IMR-90 (cell line): ENCODE results near the gene NDRG4. TPM values are rescaled to one million over a fixed set of nuclear protein-coding genes. Genes with fewer than 3 reads are reported as not detected.

Experiments
- ATAC-seq: fragments of 200-7000 bp; cut with Tn5 transposase; 2 replicates; pipeline ENCODE4 v1.9.1; 2020; ENCODE audit warnings: low read depth, mild to moderate bottlenecking, moderate library complexity
- BruUV-seq: library from RNA; stranded (reverse); fragments of 400-500 nt; replicated peaks from 2 replicates; lab custom pipeline; 2021; lab: Mats Ljungman, UMichigan
- CTCF ChIA-PET: fragments of 300-600 bp; formaldehyde crosslinking; extraction: SDS; loops from one replicate; lab custom pipeline; 2021; ENCODE audit warnings: antibody characterized with exemption; lab: Yijun Ruan, JAX
- POLR2A ChIA-PET: fragments of 300-600 bp; sonication (Branson Sonifier 250); formaldehyde crosslinking; loops from one replicate; lab custom pipeline; 2022; ENCODE audit warnings: antibody characterized with exemption; ENCODE audit not compliant: unreplicated experiment; lab: Charles Lee
- DNase-seq: peaks from one replicate; pipeline ENCODE4 v3.0.0; 2013
- H2AFZ ChIP-seq: replicated peaks from 2 replicates; pipeline ENCODE3; 2013; ENCODE audit warnings: low read length, mild to moderate bottlenecking; ENCODE audit not compliant: poor library complexity
- H2AK5ac ChIP-seq: 2 replicates; pipeline ENCODE4 v1.6.1; 2013; ENCODE audit warnings: low read depth, low read length, inconsistent platforms
- H2AK9ac ChIP-seq: replicated peaks from 2 replicates; pipeline ENCODE3; 2013; ENCODE audit warnings: mild to moderate bottlenecking, low read depth, low read length, moderate library complexity; ENCODE audit not compliant: poor library complexity
- H2BK120ac ChIP-seq: 2 replicates; pipeline ENCODE4 v1.6.1; 2013; ENCODE audit warnings: low read depth, low read length, inconsistent platforms
- H2BK15ac ChIP-seq: 3 replicates; pipeline ENCODE4 v1.6.1; 2013; ENCODE audit warnings: low read depth, low read length, inconsistent platforms
- H2BK20ac ChIP-seq: 2 replicates; pipeline ENCODE4 v1.6.1; 2013; ENCODE audit warnings: low read depth, mild to moderate bottlenecking, inconsistent platforms, low read length, moderate library complexity
- H2BK5ac ChIP-seq: 2 replicates; pipeline ENCODE4 v1.6.1; 2013; ENCODE audit warnings: mild to moderate bottlenecking, low read depth, low read length, inconsistent platforms; ENCODE audit not compliant: poor library complexity, severe bottlenecking
- H3K14ac ChIP-seq: replicated peaks from 2 replicates; pipeline ENCODE4 v1.6.1; 2013; ENCODE audit warnings: low read depth, low read length, inconsistent platforms
- H3K18ac ChIP-seq: 2 replicates; pipeline ENCODE4 v1.6.1; 2013; ENCODE audit warnings: low read depth, low read length, control low read depth
- H3K23ac ChIP-seq: 2 replicates; pipeline ENCODE4 v1.6.1; 2013; ENCODE audit warnings: low read depth, low read length, inconsistent platforms
- H3K27ac ChIP-seq: 2 replicates; pipeline ENCODE4 v1.5.1; 2013; ENCODE audit warnings: mild to moderate bottlenecking, control low read depth, low read length; ENCODE audit not compliant: insufficient read depth
- H3K27me3 ChIP-seq: 2 replicates; pipeline ENCODE4 v1.6.1; 2013; ENCODE audit warnings: low read length; ENCODE audit not compliant: control insufficient read depth, insufficient read depth
- H3K36me3 ChIP-seq: 2 replicates; pipeline ENCODE4 v1.6.1; 2013; ENCODE audit warnings: low read length, mixed read lengths; ENCODE audit not compliant: control insufficient read depth, insufficient read depth
- H3K4ac ChIP-seq: 2 replicates; pipeline ENCODE4 v1.6.1; 2013; ENCODE audit warnings: low read depth, low read length, inconsistent platforms
- H3K4me1 ChIP-seq: 2 replicates; pipeline ENCODE4 v1.6.1; 2013; ENCODE audit warnings: low read length, mixed read lengths; ENCODE audit not compliant: control insufficient read depth, insufficient read depth
- H3K4me2 ChIP-seq: 2 replicates; pipeline ENCODE4 v1.6.1; 2013; ENCODE audit warnings: low read depth, mild to moderate bottlenecking, control low read depth, low read length, moderate library complexity
- H3K4me3 ChIP-seq: 2 replicates; pipeline ENCODE4 v1.5.1; 2013; ENCODE audit warnings: low read depth, mild to moderate bottlenecking, control low read depth, low read length, moderate library complexity; ENCODE audit not compliant: insufficient read depth
- H3K56ac ChIP-seq: 2 replicates; pipeline ENCODE4 v1.6.1; 2013; ENCODE audit warnings: low read length, inconsistent platforms; ENCODE audit not compliant: insufficient read depth; ENCODE audit errors: extremely low read depth
- H3K79me1 ChIP-seq, 2 experiments: 2 replicates each; pipeline ENCODE4 v1.6.1; 2013; ENCODE audit warnings: low read length in 2 of 2, inconsistent platforms in 1 of 2, low read depth in 1 of 2
- H3K9ac ChIP-seq: 2 replicates; pipeline ENCODE4 v1.6.1; 2013; ENCODE audit warnings: low read depth, low read length, control low read depth
- H3K9me1 ChIP-seq: 2 replicates; pipeline ENCODE4 v1.6.1; 2013; ENCODE audit warnings: low read length, inconsistent platforms; ENCODE audit not compliant: insufficient read depth
- H3K9me3 ChIP-seq: 2 replicates; pipeline ENCODE4 v1.6.1; 2013; ENCODE audit warnings: low read length; ENCODE audit not compliant: control insufficient read depth, insufficient read depth
- H4K20me1 ChIP-seq: 2 replicates; pipeline ENCODE4 v1.6.1; 2013; ENCODE audit warnings: low read length, inconsistent platforms; ENCODE audit not compliant: insufficient read depth
- H4K5ac ChIP-seq: 2 replicates; pipeline ENCODE4 v1.6.1; 2013; ENCODE audit warnings: mild to moderate bottlenecking, low read depth, low read length, control low read depth
- H4K8ac ChIP-seq, 2 experiments: 2 replicates each; pipeline ENCODE4 v1.6.1; 2013; ENCODE audit warnings: low read depth in 2 of 2, low read length in 2 of 2, control low read depth in 1 of 2, inconsistent platforms in 1 of 2
- H4K91ac ChIP-seq: 2 replicates; pipeline ENCODE4 v1.6.1; 2013; ENCODE audit warnings: low read depth, low read length, inconsistent platforms; ENCODE audit not compliant: insufficient read depth
- BHLHE40 ChIP-seq: fragments of 150-350 bp; IDR thresholded peaks from 2 replicates; pipeline ENCODE4 v1.6.1; 2016; ENCODE audit warnings: mild to moderate bottlenecking, low read depth, low read length
- CEBPB ChIP-seq: IDR thresholded peaks from 2 replicates; pipeline ENCODE4 v1.6.1; 2012; ENCODE audit warnings: low read depth, low read length, improper control_type of control experiment
- CHD1 ChIP-seq: IDR thresholded peaks from 2 replicates; pipeline ENCODE4 v1.6.1; 2012; ENCODE audit warnings: low read depth, low read length, improper control_type of control experiment
- MAZ ChIP-seq: IDR thresholded peaks from 2 replicates; pipeline ENCODE4 v1.6.1; 2012; ENCODE audit warnings: low read depth, mild to moderate bottlenecking, low read length, improper control_type of control experiment, moderate library complexity, borderline replicate concordance
- MXI1 ChIP-seq: IDR thresholded peaks from 2 replicates; pipeline ENCODE4 v1.6.1; 2012; ENCODE audit warnings: low read depth, mild to moderate bottlenecking, low read length, moderate library complexity, borderline replicate concordance
- NFE2L2 ChIP-seq: fragments of 150-350 bp; IDR thresholded peaks from 2 replicates; pipeline ENCODE4 v1.6.1; 2016; ENCODE audit warnings: low read depth, mild to moderate bottlenecking, low read length
- RAD21 ChIP-seq: IDR thresholded peaks from 2 replicates; pipeline ENCODE4 v1.6.1; 2012; ENCODE audit warnings: low read length, improper control_type of control experiment
- RCOR1 ChIP-seq: IDR thresholded peaks from 2 replicates; pipeline ENCODE4 v1.6.1; 2012; ENCODE audit warnings: mild to moderate bottlenecking, low read length, improper control_type of control experiment; ENCODE audit not compliant: insufficient replicate concordance
- SMC3 ChIP-seq: fragments of 150-350 bp; IDR thresholded peaks from 2 replicates; pipeline ENCODE4 v1.6.1; 2016; ENCODE audit warnings: low read depth, mild to moderate bottlenecking, antibody characterized with exemption, low read length, moderate library complexity
- WGBS, 2 experiments: methylation state at CpG; one replicate each; pipeline versions ENCODE4 v1.1.5 to v1.1.7; 2013; ENCODE audit warnings: missing lambda C conversion rate in 2 of 2; ENCODE audit not compliant: insufficient read length in 1 of 2; ENCODE audit errors: extremely low coverage in 2 of 2; 5-methylcytosine and 5-hydroxymethylcytosine counted together
- dilution Hi-C: fragments of 300-500 bp; cut with HindIII; formaldehyde crosslinking; loops from one replicate; pipeline ENCODE4 v1.14.3; 2018; ENCODE audit warnings: low sequenced_read_pairs; ENCODE audit not compliant: unreplicated experiment
- in situ Hi-C: fragments of 300-500 bp; cut with MboI; formaldehyde crosslinking; loops from 3 replicates; pipeline ENCODE4 v1.14.3; 2019; ENCODE audit warnings: low sequenced_read_pairs, inconsistent platforms, mixed read lengths
- intact Hi-C: fragments of 100-400 bp; cut with micrococcal nuclease; formaldehyde crosslinking; loops from 2 replicates; pipeline ENCODE4 v1.10.0; 2022
- polyA plus RNA-seq, 3 experiments: library from polyadenylated mRNA; depleted of rRNA; stranded (reverse); fragments of >200 nt; gene quantifications; 2 replicates each; pipeline ENCODE4 v1.2.3, GENCODE V29; 2012; ENCODE audit warnings: low replicate concordance in 1 of 3
- total RNA-seq: library from RNA; depleted of rRNA; stranded (reverse); fragments of >200 nt; gene quantifications from 2 replicates; pipeline ENCODE4 v1.2.3, GENCODE V29; 2012
- TF ChIP-seq, protein P1 (sequence below): fragments of 150-350 bp; IDR thresholded peaks from 2 replicates; pipeline ENCODE4 v1.6.1; 2016; ENCODE audit warnings: low read depth, mild to moderate bottlenecking, low read length, moderate library complexity, borderline replicate concordance
- TF ChIP-seq, protein P2 (sequence below): conservative IDR thresholded peaks from 2 replicates; pipeline ENCODE4 v1.5.1; 2012; ENCODE audit warnings: mild to moderate bottlenecking, low read depth, low read length, improper control_type of control experiment

The NDRG4 gene
- total and polyA plus RNA-seq, 2 of the 4 experiments (the other 2 are of a cell fraction): 10.9 to 23.5 TPM

DNA sequence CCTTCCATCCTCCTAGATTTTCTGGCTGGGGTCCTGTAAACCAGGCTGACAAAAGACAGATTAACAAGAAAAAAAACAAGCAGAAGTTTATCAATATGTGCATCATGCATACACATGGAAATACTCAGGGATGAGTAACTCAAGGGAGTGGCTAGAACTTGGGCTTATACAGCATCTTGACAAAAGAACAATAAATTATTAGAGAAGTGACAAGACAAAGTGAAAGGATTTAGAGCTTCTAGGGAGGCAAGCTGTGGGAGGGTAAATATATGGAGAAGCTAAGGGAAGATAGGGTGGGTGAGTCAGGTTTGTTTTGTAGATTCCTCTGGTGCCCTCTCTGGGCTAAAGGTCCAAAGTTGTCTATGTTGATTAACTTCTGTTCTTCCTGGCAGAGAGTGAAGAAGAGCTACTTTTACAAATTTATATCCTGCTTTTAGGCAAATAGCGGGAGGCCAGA, 48.0 kb upstream of the NDRG4 start:
- H2AK9ac ChIP-seq: no peak overlapping the region
- dilution Hi-C loops (no loop called here), in situ Hi-C loops (no loop called here), intact Hi-C loops (no loop called here)
- H4K8ac ChIP-seq: no peak overlapping the region
- H3K79me1 ChIP-seq: no peaks in the 10 kb centered on the region
- no peak overlapping the region for H3K4me3 ChIP-seq
- H3K14ac ChIP-seq: no peak overlapping the region
- no peak overlapping the region for H4K91ac ChIP-seq
- no TSS peak for BruUV-seq
- H3K36me3 ChIP-seq: no peaks in the 10 kb centered on the region
- H2BK15ac ChIP-seq: no peak overlapping the region
- H3K18ac ChIP-seq: no peak overlapping the region
- H2BK20ac ChIP-seq: no peak overlapping the region
- H3K4ac ChIP-seq: no peak overlapping the region
- no peak overlapping the region for H3K27ac ChIP-seq
- no peaks in the 10 kb centered on the region for H3K9me3 ChIP-seq
- H4K5ac ChIP-seq: no peak overlapping the region
- peaks cover 23% of the 10 kb centered on the region for H3K27me3 ChIP-seq
- ChIA-PET POLR2A (no interaction called here), CTCF (no interaction called here)
- no peaks in the 10 kb centered on the region for H3K9me1 ChIP-seq
- ATAC-seq: no peak; the same call in 1 of the 2 replicates
- WGBS, 2 experiments: no CpG with 5 or more reads among the region's 1 CpG
- no peak overlapping the region for H3K4me2 ChIP-seq
- no peak overlapping the region for H2AFZ ChIP-seq
- H2AK5ac ChIP-seq: no peak overlapping the region
- H4K20me1 ChIP-seq: no peaks in the 10 kb centered on the region
- no peak overlapping the region for H3K9ac ChIP-seq
- TF ChIP-seq CHD1 (no peak), BHLHE40 (no peak), MAZ (no peak), CEBPB (no peak), NFE2L2 (no peak), MXI1 (no peak), RAD21 (no peak), RCOR1 (no peak), SMC3 (no peak)
- TF ChIP-seq, protein P1, sequence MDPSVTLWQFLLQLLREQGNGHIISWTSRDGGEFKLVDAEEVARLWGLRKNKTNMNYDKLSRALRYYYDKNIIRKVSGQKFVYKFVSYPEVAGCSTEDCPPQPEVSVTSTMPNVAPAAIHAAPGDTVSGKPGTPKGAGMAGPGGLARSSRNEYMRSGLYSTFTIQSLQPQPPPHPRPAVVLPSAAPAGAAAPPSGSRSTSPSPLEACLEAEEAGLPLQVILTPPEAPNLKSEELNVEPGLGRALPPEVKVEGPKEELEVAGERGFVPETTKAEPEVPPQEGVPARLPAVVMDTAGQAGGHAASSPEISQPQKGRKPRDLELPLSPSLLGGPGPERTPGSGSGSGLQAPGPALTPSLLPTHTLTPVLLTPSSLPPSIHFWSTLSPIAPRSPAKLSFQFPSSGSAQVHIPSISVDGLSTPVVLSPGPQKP: no peak
- TF ChIP-seq, protein P2, sequence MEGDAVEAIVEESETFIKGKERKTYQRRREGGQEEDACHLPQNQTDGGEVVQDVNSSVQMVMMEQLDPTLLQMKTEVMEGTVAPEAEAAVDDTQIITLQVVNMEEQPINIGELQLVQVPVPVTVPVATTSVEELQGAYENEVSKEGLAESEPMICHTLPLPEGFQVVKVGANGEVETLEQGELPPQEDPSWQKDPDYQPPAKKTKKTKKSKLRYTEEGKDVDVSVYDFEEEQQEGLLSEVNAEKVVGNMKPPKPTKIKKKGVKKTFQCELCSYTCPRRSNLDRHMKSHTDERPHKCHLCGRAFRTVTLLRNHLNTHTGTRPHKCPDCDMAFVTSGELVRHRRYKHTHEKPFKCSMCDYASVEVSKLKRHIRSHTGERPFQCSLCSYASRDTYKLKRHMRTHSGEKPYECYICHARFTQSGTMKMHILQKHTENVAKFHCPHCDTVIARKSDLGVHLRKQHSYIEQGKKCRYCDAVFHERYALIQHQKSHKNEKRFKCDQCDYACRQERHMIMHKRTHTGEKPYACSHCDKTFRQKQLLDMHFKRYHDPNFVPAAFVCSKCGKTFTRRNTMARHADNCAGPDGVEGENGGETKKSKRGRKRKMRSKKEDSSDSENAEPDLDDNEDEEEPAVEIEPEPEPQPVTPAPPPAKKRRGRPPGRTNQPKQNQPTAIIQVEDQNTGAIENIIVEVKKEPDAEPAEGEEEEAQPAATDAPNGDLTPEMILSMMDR: no peak
- no peak overlapping the region for H2BK120ac ChIP-seq
- H3K56ac ChIP-seq: no peak overlapping the region
- no peak for DNase-seq
- H3K23ac ChIP-seq: no peak overlapping the region
- no peaks in the 10 kb centered on the region for H3K4me1 ChIP-seq
- no peak overlapping the region for H2BK5ac ChIP-seq
